ENCODE data around the gene AEN.

- TF ChIP-seq CTCF (conservative IDR thresholded peaks at IDR 0.05; ENCODE audit: low read length) (no peak), EZH2phosphoT487 (IDR thresholded peaks at IDR 0.05; ENCODE audit: borderline replicate concordance) (no peak)
These were observed 1.3 kb upstream of the AEN start for GRCh38 chr15:88619796-88620195.
